ENCODE results near the gene PANK2.
"Not testable (repeated sequence)": the region's sequence is repeated elsewhere in the genome, so short reads cannot be mapped to it uniquely, and the experiment has no call there.

DNA sequence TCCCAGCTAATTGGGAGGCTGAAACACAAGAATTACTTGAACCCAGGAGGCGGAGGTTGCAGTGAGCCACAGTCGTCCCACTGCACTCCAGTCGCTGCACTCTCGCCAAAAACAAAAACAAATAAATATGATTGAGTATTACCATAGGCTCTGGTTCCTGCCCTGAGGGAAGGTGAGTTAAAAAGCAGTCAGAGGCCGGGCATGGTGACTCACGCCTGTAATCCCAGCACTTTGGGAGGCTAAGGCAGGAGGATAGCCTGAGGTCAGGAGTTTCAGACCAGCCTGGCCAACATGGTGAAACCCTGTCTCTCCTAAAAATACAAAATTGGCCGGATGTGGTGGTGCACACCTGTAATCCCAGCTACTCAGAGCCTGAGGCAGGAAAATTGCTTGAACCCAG is 49.0 kb upstream of the PANK2 start:
- TF ChIP-seq, protein P1, sequence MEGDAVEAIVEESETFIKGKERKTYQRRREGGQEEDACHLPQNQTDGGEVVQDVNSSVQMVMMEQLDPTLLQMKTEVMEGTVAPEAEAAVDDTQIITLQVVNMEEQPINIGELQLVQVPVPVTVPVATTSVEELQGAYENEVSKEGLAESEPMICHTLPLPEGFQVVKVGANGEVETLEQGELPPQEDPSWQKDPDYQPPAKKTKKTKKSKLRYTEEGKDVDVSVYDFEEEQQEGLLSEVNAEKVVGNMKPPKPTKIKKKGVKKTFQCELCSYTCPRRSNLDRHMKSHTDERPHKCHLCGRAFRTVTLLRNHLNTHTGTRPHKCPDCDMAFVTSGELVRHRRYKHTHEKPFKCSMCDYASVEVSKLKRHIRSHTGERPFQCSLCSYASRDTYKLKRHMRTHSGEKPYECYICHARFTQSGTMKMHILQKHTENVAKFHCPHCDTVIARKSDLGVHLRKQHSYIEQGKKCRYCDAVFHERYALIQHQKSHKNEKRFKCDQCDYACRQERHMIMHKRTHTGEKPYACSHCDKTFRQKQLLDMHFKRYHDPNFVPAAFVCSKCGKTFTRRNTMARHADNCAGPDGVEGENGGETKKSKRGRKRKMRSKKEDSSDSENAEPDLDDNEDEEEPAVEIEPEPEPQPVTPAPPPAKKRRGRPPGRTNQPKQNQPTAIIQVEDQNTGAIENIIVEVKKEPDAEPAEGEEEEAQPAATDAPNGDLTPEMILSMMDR (IDR thresholded peaks at IDR 0.05), result not testable (repeated sequence)
- not testable (repeated sequence) for TF ChIP-seq POLR2A (IDR thresholded peaks at IDR 0.05)

Data from transverse colon (tissue), 3 donors.